IPS-NIHi7 (cell line): ENCODE measurements around the gene SKAP1.
A peak's percentile ranks its signal among the peaks of the same experiment; 100 is the strongest.

Source experiments
- DNase-seq: peaks from one replicate; pipeline ENCODE4 v3.0.0; 2012; ENCODE audit warnings: mixed read lengths; ENCODE audit errors: extremely low spot score

Gene SKAP1

DNA sequence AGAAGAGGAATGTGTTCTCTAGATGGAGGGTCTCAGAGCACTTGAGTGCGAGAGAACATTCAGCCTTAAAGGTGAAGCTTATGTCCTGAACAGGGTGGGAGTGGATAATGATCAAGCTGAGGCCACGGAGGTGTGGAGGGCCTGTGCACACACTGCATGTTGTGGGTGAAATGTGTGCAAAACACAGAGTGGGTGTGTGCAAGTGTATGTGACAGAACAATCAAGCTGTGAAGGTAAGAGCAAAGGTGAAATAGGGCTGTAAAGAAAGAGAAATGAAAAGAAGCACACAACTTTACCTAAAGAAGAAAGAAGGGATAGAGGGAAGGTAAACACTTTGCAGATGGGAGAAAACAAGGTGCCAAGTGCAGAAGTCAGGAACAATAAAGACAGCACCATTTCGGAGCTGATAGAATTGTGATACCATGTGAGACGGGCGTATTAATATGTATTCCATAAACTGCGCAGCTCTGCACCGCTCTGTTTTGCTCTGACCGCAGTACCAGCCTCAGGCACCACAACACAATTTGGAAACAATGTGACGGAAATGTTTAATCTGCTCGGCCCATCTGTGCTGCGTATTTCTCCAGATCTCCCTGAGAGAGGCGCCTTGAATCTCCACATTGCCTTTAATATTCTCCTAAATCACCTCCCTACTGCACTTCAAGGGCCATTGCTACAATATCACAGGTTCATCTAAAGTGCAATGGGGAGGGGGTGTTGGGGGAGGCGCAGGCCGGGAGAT lies 281.8 kb downstream of the SKAP1 start:
- no peak for DNase-seq

DNA sequence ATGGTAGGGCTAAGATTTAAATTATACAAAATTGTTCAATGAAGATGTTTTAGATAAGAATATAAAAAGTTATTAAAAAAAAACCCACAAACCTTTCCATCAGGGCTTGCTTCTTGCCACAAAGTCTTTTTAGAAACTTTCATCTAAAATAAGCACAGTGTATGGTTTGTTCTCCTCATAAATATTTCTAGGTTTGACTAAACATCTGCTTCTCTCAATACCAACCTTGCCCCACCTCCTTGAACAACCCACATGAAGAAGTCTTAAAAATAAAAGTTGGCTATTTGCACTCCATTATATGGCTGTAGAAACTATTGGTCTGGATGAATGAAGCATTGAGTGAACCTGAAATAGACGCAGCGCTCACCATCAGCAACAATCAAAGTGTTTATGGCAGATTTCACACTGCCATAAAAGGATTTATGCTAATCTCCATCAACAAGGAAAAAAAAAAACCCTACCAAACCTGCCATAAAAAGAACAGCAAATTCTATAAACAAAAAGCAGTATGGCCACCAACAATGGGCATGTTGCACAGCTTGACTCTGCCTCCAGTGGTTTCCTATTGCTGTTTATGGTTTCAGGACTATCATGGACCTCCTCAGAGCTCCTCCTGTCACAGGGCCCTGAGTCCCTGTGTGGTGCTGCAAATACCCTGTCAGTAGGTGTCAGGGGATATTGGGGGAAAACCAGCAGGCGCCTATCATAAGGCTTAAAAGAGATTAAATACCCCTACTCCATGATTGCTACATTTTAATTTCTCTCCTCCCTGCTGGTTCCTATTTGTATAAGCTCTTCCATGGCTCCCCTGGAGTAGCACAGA lies 284.8 kb downstream of the SKAP1 start:
- DNase-seq, result no peak

DNA sequence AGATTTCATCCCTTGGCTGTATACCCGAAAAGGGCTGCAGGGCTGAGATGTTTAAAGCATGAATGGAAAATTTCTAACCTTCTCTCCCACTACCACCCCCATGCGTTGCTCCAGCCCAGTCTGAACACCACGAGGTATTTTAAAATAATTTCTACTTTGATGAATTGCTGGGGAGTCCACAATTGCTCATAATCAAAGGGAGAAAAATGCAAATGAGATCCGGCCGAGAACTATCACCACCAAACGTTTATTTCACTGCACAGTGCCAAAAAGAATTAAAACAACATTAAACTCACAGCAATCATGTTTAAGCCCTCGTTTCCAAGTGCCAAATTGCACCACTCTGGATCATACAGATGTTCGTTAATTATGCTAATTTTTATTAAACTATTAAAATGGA lies 285.8 kb downstream of the SKAP1 start:
- no peak for DNase-seq

DNA sequence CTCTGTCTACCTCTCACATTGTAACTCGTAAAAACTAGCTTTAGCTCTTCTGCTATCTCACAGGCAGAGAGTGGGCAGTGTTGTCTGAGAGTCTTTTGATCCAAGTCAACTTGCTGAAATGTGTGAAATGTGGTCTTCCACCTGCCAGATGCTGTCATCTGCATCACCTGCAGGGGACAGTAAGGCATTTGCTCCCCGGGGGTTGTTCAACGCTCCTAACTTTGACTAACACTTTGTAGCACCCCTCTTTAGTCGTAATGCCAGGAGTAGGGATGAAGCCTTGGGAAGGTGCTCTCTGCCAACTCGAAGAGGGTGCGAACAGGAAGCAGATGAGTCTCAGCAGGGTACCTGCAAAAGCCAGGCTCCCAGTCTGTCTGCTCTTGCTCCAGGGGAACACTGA lies 286.4 kb downstream of the SKAP1 start:
- DNase-seq, result no peak

DNA sequence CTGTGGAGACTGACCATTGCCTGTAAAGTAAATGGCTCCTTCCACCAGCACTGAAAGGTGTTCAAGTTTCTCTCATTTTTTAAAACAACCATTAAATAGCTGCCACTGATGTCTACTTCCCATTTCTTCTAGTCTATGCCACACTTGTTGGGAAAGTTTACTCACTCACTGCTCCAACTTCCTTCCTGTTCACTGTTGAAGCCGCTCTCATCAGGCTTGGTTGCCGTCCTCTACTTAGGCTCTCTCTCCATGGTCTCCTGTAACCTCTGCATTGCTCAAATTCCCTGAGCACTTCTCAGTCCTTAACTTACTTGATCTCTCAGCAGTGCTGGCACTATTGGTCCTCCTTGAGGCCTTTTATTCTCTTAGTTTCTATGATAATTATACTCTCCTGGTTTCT lies 290.1 kb downstream of the SKAP1 start:
- no peak for DNase-seq

DNA sequence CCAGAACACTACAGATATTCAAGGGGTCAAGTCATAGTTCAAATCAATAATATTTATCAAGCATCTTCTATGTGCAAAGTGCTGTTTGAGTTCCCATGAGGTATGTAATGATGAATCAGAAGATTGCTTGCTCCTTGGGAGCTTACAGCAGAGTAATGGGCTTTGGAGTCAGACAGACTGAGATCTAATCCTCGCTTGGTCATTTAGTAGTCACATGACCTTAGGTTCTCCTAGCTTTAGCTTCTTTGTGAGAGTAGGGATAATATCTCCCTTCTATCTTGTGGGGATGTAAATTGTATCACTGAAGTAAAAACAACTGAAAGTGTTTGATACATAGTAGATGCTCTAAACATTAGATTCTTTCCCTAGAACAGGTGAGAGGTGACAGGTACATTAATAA lies 292.4 kb downstream of the SKAP1 start:
- DNase-seq, result no peak

DNA sequence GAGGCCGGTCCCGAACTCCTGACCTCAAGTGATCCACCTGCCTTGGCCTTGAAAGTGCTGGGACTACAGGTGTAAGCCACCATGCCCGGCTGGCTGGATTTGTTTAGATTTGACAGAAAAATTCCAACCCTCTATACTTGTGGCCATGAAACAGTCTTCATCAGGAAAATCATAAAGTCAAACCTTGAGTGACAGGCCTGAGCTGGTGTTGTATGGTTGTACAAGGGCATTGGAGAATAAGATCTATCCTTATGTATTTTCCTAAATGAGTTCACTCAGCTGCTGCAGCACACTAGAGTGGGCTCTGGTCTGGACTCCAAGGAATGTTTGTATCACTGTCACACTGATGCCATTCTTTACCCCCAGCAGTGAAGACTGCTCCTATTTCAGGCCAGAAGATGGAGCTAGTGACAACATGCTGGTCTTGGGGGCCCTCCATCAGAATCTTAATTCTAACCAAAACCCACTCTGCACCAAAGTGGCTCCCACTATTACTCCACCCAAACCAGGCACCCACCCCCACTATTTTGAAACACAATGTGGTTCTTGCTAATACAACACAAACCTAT lies 295.0 kb downstream of the SKAP1 start:
- peak; percentile 63 for DNase-seq

DNA sequence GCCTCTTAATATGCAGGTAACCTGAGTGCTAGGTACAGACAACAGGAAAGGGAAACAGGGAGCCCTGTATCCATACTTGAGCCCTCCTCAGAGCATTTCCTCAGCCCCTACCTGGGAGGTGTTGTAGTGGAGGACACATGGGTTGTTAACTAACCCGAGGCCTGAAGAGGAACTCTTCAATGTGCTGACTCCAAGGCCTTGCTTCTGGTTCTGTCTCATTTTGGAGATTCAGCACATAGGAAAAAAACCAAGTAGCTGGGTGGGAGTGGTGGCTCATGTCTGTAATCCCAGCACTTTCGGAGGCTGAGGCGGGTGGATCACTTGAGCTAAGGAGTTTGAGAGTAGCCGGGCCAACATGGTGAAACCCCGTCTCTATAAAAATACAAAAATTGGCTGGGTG lies 297.6 kb downstream of the SKAP1 start:
- DNase-seq, result no peak

DNA sequence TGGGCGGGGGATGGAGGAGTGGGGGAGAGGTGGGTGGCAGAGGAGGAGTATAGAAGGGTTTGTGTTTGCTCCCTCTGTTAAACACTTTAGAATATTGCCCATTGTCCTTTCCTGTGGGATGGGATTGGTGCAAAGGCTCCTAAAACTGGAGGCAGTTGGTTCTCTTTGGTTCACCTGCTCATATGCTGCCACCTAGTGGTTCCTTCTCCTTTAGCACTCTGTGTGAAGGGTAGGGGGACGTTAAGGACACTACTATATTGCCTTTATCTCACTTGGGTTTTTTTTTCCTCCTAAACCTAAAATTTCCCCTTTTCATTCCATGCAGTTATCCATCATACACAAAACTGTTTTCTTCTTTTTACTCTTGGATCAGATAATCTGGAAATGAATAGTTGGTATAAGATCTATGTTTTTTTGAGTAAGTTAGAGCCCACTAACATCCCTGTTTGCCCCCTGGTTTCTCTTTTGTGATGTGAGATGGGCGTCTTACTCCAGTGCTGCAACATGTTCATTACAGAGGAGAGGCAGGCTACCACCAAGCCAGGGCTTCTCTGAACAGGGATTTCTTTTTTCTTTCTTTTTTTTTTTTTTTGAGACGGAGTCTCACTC lies 298.7 kb downstream of the SKAP1 start:
- DNase-seq, result peak; percentile 89

DNA sequence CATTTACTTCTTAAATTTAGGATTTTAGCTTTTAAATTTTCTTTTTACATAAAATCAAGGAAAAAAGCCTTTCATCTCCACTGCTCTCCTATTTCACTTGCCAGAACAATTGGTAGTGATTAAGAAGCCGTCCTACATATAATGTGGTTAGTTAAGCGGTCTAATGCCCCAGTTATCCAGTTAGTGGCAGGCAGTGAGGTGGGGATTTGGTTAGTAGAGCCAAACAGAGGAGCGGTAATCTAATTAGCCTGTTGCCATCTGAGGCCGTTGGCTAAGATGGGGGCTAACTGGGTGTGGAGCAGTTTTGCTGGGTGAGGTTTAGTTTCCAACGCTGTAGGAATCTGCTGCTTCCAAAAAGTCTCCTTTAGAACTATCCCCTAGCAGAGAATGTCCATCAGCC lies 300.0 kb downstream of the SKAP1 start:
- DNase-seq, result no peak

DNA sequence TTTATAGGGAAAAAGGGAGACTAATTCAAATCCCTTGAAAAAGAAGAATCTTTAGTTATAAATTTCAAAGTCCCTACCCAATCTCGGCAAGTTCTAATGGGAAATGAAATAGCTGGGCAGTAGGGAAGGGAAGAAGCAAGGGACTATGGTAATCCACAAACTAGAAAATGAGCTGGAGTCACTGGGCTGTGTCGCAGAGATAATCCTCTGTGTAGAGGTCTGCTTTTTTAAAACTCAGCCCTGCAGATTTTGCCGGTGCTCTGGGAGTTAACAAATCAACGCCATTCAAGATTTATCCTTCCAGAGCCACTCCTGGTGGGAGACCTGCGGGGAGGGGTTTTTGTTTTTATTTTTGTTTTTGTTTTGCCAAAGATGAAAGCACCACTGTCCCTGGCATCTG lies 301.6 kb downstream of the SKAP1 start:
- DNase-seq, result no peak

DNA sequence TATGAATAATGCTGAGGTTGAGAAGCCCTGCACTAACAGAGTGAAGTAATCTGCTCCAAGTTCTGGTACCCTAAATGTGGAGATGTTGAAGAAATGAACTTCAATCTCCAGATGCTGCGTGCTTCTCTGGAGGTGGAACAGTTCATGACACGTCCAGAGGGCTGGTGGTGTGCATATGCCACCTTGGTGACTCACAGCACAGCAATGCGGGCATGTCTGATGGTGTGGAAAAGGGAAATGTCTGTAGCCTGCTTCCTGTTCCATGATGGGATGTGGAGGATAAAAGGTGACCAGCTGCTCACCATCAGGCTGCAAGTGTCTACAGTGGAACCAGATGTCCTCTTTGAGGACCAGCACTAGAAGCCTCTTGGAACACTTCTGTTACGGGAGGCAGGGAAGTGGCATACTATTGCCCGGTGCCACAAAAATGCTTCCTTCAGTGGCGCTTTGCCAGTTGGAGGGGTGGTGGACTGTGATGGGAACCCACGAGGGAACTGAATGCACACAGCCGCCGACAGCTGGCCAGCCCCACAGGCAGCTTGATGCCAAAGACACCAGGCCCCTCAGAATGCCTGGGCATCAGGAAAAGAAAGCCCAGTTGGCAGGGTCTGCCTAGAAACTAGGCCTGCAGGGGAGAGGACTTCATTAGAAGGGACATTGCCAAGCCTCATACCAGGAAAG lies 302.5 kb downstream of the SKAP1 start:
- DNase-seq, result no peak

DNA sequence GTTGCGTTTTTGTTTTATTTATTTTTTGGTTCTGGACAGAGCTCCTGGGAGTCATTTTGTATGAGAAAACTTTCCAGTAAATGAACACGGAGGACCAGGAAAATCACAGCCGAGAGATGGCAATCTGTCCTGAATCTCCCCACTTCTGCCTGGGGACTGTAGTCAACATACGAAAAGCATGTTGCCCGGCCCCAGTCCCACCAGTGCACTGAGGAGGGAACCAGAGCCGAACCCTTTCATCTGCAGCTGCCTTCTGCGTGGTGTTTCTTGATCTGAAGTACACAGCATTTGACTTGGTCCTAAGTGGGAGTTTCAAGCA lies 303.5 kb downstream of the SKAP1 start:
- no peak for DNase-seq

DNA sequence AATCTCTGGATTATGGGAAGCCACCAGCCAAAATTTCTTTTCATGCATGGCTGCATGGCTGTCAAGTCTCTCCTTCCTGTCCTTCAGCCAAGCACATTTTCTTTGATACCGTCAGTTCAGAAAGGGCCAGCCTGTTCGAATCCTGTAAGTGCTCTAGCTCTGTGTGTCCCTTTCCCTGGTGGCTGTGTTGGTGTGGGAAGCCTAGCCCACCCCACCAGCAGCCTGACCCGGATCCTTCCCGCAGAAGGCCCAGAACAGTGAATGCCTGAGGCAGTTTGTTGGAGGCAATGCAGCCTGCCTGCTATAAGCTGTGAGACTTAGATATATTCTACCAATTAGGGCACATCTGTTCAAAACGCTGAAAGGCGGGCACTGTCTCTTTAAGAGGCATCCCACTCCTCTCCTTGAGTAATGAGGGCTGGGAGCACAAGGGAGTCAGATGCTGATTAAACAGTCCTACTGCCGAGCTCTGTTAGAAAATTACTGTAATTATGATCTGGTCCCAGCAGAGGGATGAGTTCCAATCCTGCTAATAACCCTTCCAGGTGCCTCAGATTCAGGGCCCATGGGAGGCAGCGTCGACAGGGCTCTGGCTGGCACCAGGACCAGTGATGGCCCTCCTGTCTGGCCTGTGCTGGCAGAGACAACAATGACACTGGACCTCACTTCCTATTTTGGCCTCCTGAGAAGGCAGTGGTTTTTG lies 304.0 kb downstream of the SKAP1 start:
- no peak for DNase-seq

DNA sequence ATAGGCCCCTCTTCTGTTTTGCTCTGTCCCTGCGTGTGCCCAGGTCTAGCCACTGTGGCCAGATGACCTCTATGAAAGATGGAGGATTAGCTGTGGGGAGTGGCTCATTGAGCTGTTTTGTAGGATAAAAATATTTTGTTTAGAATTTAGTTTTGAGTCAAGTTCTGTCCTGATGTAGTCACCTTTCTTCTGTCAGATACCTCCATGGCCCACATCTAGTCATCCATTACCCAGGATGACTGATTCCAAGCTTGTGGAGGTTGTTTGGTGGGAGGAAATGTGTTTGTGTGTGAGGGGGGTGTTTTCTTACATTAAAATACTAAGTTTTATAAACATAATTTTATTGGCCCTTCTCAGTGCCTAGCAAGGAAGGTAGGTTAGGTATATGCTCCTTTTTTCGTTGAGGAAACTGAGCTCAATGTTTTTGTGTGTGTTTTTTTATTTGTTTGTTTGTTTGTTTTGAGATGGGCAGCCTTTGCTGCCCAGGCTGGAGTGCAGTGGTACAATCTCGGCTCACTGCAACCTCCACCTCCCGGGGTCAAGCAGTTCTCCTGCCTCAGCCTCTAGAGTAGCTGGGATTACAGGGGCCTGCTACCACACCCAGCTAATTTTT lies 306.1 kb downstream of the SKAP1 start:
- DNase-seq, result no peak

DNA sequence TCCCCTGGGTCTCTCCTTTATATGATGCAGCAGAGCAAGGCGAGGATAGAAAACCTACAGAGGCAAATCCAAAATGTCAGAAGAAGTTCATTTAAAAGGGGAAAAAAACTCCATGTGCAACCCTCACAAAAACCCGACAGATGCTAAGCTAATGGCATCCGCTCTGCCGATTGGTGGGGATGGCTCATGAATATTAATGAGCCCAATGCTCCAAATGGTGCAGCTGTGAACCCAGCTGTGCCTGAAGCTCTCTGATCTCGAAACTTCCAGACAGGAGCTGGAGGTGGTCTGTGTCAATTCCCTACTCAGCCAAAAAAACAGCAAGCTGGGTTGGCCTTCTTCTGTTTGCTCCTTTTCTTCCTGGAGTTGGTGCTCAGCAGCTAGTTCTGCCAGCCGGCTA lies 306.9 kb downstream of the SKAP1 start:
- DNase-seq, result no peak

DNA sequence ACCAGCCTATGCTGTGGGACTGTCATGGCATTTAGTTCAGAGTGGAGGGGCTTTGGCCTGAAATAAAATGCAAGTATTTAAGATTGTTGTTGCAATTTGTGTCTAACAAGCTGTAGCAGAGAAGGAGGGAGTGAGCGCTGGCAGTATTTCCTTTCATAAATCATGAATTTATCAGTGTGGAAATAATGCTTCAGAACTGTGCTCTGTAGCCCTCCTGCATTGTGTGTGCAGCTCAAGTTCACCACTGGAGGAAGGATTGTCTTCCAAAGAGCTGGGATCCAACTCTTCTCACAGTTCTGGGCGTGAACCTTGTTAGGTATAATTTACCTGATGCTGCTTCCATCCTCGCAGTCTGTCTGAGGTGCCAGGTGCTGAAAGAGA lies 307.4 kb downstream of the SKAP1 start:
- no peak for DNase-seq

DNA sequence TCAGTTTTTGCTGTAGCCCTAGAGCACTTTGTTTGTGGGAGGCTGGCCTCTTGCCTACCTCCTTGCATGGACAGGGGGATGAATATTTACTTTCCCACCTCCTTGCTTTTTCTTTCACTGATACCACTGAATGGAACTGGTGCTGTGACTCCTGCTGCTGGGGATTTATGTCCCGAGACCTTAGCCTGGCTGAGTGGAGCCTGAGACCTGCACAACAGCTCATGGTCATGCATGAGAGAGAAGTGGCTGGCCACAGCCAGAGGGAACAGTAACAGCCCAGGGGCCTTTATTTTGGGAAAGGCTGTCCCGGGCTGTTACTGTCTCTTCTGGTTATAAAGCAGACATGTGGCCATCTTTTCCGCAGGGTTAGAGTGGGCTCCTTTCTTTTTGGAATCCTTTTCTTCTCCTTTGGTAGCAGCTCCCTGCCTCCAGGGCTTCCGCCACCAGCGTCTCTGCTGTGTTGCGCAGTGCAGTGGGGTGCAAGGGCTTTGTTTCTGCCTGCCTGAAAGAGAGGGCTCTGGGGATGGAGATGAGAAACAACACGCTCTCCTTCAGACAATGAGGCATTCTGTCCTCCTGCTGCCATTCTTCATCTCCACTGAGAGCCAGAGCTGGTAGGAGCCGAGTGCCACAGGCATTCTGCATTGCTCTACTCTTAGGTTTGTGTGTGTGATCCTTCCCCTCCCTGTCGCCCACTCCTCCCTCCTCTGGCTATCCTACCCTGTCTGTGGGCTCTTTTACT lies 307.9 kb downstream of the SKAP1 start:
- DNase-seq, result no peak

DNA sequence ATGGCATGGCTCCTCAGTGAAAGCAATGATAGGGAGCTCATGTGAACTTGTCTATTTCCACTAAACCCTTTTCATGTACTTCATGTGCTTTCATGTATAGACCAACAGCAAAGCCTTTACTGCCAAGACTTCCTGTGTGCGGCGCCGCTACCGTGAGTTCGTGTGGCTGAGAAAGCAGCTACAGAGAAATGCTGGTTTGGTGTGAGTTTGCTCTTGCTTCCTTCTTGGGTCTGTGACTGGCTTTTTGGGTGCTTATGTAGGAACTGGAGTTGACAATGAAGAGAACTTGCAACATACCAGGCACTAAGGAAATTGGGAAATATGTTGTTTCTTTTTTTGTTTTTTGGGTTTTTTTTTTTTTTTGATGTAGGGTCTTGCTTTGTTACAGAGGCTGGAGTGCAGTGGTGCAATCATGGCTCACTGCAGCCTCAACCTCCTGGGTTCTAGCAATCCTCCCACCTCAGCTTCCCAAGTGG lies 316.8 kb downstream of the SKAP1 start:
- DNase-seq, result no peak

DNA sequence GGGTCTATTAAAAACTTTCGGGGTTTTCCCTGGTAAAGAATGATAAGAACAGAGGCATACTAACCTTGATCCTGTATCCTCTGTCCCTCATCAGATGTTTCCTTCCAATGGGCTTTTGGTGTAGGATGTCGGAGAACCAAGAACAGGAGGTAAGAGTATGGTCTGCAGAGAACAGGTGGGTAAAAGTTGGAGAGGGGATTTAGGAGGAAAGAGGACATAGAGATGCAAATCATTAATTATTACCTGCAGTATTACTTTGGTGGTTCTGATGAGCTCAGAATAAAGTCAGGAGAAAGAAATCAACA lies 318.1 kb downstream of the SKAP1 start:
- no peak for DNase-seq

DNA sequence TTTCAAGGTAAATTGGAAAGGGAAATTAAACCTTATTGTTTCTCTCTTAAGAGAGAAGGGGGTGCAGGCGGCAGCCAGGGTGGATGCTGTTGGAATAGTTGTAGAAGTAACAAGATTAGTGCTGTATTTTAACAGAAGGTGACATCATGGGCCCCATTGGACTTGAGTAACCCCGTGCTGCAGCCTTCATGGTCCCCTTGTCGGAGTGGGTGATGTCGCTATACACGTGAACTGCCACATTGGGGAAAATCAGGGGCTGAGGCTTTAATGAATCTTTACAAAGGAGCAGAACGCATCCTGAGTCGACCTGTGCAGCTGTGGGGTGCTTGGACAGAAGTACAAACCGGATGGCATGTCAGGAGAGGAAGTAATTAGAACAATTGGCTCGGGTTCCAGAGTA lies 319.3 kb downstream of the SKAP1 start:
- no peak for DNase-seq
